GM19467 (cell line): ENCODE results near the gene FSHR.
A peak's percentile ranks its signal among the peaks of the same experiment; 100 is the strongest.

ENCODE experiments used
- ATAC-seq: cut with Tn5 transposase; IDR thresholded peaks from one replicate; pipeline ENCODE4 v1.9.1; 2021; ENCODE audit warnings: mild to moderate bottlenecking, moderate library complexity; ENCODE audit not compliant: unreplicated experiment

The FSHR gene

GRCh38 chr2:48968011-48968410, 186.3 kb downstream of the FSHR start:
- ATAC-seq: no peak

GRCh38 chr2:48965204-48965603, 189.1 kb downstream of the FSHR start:
- ATAC-seq: no peak

- ATAC-seq: no peak
Measured at GRCh38 chr2:48961009-48961408, 193.3 kb downstream of the FSHR start.

GRCh38 chr2:48954935-48955334, 199.4 kb downstream of the FSHR start:
- ATAC-seq: no peak

- ATAC-seq: no peak
Measured at GRCh38 chr2:48954311-48954710, 200.0 kb downstream of the FSHR start.

- ATAC-seq: no peak
Measured at GRCh38 chr2:48952614-48953013, 201.7 kb downstream of the FSHR start.

- ATAC-seq: no peak
Measured at GRCh38 chr2:48952143-48952542, 202.2 kb downstream of the FSHR start.

- ATAC-seq: no peak
Measured at GRCh38 chr2:48948400-48949125, 205.8 kb downstream of the FSHR start.

GRCh38 chr2:48946449-48947048, 207.8 kb downstream of the FSHR start:
- peak; percentile 97 for ATAC-seq

GRCh38 chr2:48944956-48945355, 209.4 kb downstream of the FSHR start:
- ATAC-seq: no peak

GRCh38 chr2:48943436-48943835, 210.9 kb downstream of the FSHR start:
- ATAC-seq: no peak

- no peak for ATAC-seq
Measured at GRCh38 chr2:48941908-48942307, 212.4 kb downstream of the FSHR start.

- ATAC-seq: no peak
Measured at GRCh38 chr2:48941456-48941855, 212.9 kb downstream of the FSHR start.

GRCh38 chr2:48940606-48941005, 213.7 kb downstream of the FSHR start:
- no peak for ATAC-seq

GRCh38 chr2:48939232-48939631, 215.1 kb downstream of the FSHR start:
- no peak for ATAC-seq

GRCh38 chr2:48938231-48938630, 216.1 kb downstream of the FSHR start:
- ATAC-seq: no peak

- ATAC-seq: no peak
Measured at GRCh38 chr2:48934807-48935206, 219.5 kb downstream of the FSHR start.

- no peak for ATAC-seq
Measured at GRCh38 chr2:48933828-48934497, 220.4 kb downstream of the FSHR start.

- no peak for ATAC-seq
Measured at GRCh38 chr2:48932667-48933066, 221.6 kb downstream of the FSHR start.

- no peak for ATAC-seq
Measured at GRCh38 chr2:48929571-48930301, 224.6 kb downstream of the FSHR start.

- ATAC-seq: peak; percentile 76
Measured at GRCh38 chr2:48927355-48927754, 227.0 kb downstream of the FSHR start.
